AG09309 (cell line): ENCODE measurements around the gene AUTS2.
A peak's percentile ranks its signal among the peaks of the same experiment; 100 is the strongest.

Experiments used
- DNase-seq: peaks from one replicate; pipeline ENCODE4 v3.0.0-alpha.2; 2010; ENCODE audit warnings: low read depth
- H3K4me3 ChIP-seq: 2 replicates; pipeline ENCODE4 v1.5.1; 2011; ENCODE audit warnings: mild to moderate bottlenecking, low read depth, low read length, moderate library complexity; ENCODE audit not compliant: control insufficient read depth
- CTCF ChIP-seq: IDR thresholded peaks from 2 replicates; pipeline ENCODE4 v1.5.1; 2011; ENCODE audit warnings: mild to moderate bottlenecking, low read depth, low read length, inconsistent platforms; ENCODE audit not compliant: insufficient read depth, control insufficient read depth; ENCODE audit errors: missing control alignments

The AUTS2 gene

GRCh38 chr7:69868921-69869320 is 270.6 kb downstream of the AUTS2 start:
- no peak overlapping the region for H3K4me3 ChIP-seq
- no peak for DNase-seq
- TF ChIP-seq CTCF = no peak

- H3K4me3 ChIP-seq = no peak overlapping the region
- TF ChIP-seq CTCF = no peak
- DNase-seq = peak; percentile 27
Measured at GRCh38 chr7:69871213-69871885, 273.1 kb downstream of the AUTS2 start.

- DNase-seq = no peak
- TF ChIP-seq CTCF = no peak
- H3K4me3 ChIP-seq = no peak overlapping the region
Measured at GRCh38 chr7:69871886-69872569, 273.8 kb downstream of the AUTS2 start.

GRCh38 chr7:69873512-69873911 is 275.2 kb downstream of the AUTS2 start:
- TF ChIP-seq CTCF = no peak
- H3K4me3 ChIP-seq = no peak overlapping the region
- no peak for DNase-seq

GRCh38 chr7:69878015-69878414 is 279.7 kb downstream of the AUTS2 start:
- DNase-seq = no peak
- no peak for TF ChIP-seq CTCF
- H3K4me3 ChIP-seq = no peak overlapping the region

- DNase-seq = no peak
- no peak overlapping the region for H3K4me3 ChIP-seq
Measured at GRCh38 chr7:69878591-69878990, 280.3 kb downstream of the AUTS2 start.

More at GRCh38 chr7:69878591-69878990, 280.3 kb downstream of the AUTS2 start:
- TF ChIP-seq CTCF = no peak
